Osteoblast (primary cell): Measurements from ENCODE around the gene SNX27. TPM values are rescaled to one million over a fixed set of nuclear protein-coding genes. Genes with fewer than 3 reads are reported as not detected.

Experiments
- DNase-seq: peaks from one replicate; pipeline ENCODE4 v3.0.0; 2011; ENCODE audit warnings: low spot score, mixed read lengths; ENCODE audit not compliant: insufficient read length; ENCODE audit errors: missing footprints
- H2AFZ ChIP-seq: 2 replicates; pipeline ENCODE4 v1.6.0; 2011; ENCODE audit warnings: mild to moderate bottlenecking, low read length
- H3K27ac ChIP-seq: 2 replicates; pipeline ENCODE4 v1.5.1; 2011; ENCODE audit warnings: mild to moderate bottlenecking, low read depth, low read length, moderate library complexity
- H3K27me3 ChIP-seq: 2 replicates; pipeline ENCODE4 v1.6.0; 2012; ENCODE audit warnings: mild to moderate bottlenecking, control low read depth, inconsistent platforms, low read length, moderate library complexity; ENCODE audit not compliant: insufficient read depth
- H3K36me3 ChIP-seq: 2 replicates; pipeline ENCODE4 v1.5.1; 2011; ENCODE audit warnings: mild to moderate bottlenecking, low read length, control low read depth, moderate library complexity; ENCODE audit not compliant: insufficient read depth
- H3K4me1 ChIP-seq: 2 replicates; pipeline ENCODE4 v1.5.1; 2011; ENCODE audit warnings: mild to moderate bottlenecking, low read length, control low read depth, moderate library complexity; ENCODE audit not compliant: insufficient read depth
- H3K4me2 ChIP-seq: 2 replicates; pipeline ENCODE4 v1.6.0; 2011; ENCODE audit warnings: mild to moderate bottlenecking, low read length; ENCODE audit not compliant: insufficient read depth
- H3K4me3 ChIP-seq: fragments of 200-600 bp; sonication (generic); 3 replicates; pipeline ENCODE4 v1.5.1; 2012; ENCODE audit warnings: mild to moderate bottlenecking, low read length, inconsistent platforms; ENCODE audit not compliant: insufficient read depth
- H3K79me2 ChIP-seq: 2 replicates; pipeline ENCODE4 v1.6.0; 2012; ENCODE audit warnings: mild to moderate bottlenecking, low read length, control low read depth, inconsistent platforms; ENCODE audit not compliant: insufficient read depth
- H3K9me3 ChIP-seq: 2 replicates; pipeline ENCODE4 v1.5.1; 2011; ENCODE audit warnings: low read depth, low read length, control low read depth
- H4K20me1 ChIP-seq: 2 replicates; pipeline ENCODE4 v1.6.0; 2012; ENCODE audit warnings: mild to moderate bottlenecking, low read length, control low read depth; ENCODE audit not compliant: insufficient read depth
- CTCF ChIP-seq: IDR thresholded peaks from 2 replicates; pipeline ENCODE4 v1.5.1; 2011; ENCODE audit warnings: mild to moderate bottlenecking, low read depth, low read length, moderate library complexity; ENCODE audit errors: extremely low read depth
- total RNA-seq: library from RNA; depleted of rRNA; stranded (reverse); fragments of >200 nt; gene quantifications from 2 replicates; pipeline ENCODE4 v1.2.3, GENCODE V29; 2012

The SNX27 gene
- total RNA-seq, 1 donor: 23.5 TPM

GRCh38 chr1:151704246-151704645 is 92.4 kb downstream of the SNX27 start:
- Histone ChIP-seq H3K36me3 (peaks cover 6% of the 10 kb centered on the region), H3K4me1 (no peaks in the 10 kb centered on the region), H3K9me3 (no peaks in the 10 kb centered on the region), H3K4me2 (no peak overlapping the region), H4K20me1 (no peaks in the 10 kb centered on the region), H3K79me2 (no peaks in the 10 kb centered on the region), H3K4me3 (no peak overlapping the region), H3K27ac (no peak overlapping the region), H3K27me3 (no peaks in the 10 kb centered on the region), H2AFZ (no peak overlapping the region)
- DNase-seq: peak; percentile 51
- TF ChIP-seq CTCF: no peak

- DNase-seq: peak; percentile 35
- peaks cover 3% of the 10 kb centered on the region for H3K36me3 ChIP-seq
- H2AFZ ChIP-seq: no peak overlapping the region
- H3K4me3 ChIP-seq: no peak overlapping the region
- no peaks in the 10 kb centered on the region for H3K79me2 ChIP-seq
- no peaks in the 10 kb centered on the region for H3K9me3 ChIP-seq
- TF ChIP-seq CTCF: no peak
- H3K27me3 ChIP-seq: no peaks in the 10 kb centered on the region
- no peak overlapping the region for H3K4me2 ChIP-seq
- H3K4me1 ChIP-seq: no peaks in the 10 kb centered on the region
- no peaks in the 10 kb centered on the region for H4K20me1 ChIP-seq
- no peak overlapping the region for H3K27ac ChIP-seq
These were observed 93.3 kb downstream of the SNX27 start for GRCh38 chr1:151705146-151705545.

GRCh38 chr1:151705753-151706463 is 94.1 kb downstream of the SNX27 start:
- no peak overlapping the region for H3K27ac ChIP-seq
- DNase-seq: peak; percentile 76
- H2AFZ ChIP-seq: no peak overlapping the region
- no peaks in the 10 kb centered on the region for H3K79me2 ChIP-seq
- H3K27me3 ChIP-seq: peaks cover 4% of the 10 kb centered on the region
- no peaks in the 10 kb centered on the region for H3K9me3 ChIP-seq
- H4K20me1 ChIP-seq: no peaks in the 10 kb centered on the region
- no peak for TF ChIP-seq CTCF
- H3K4me3 ChIP-seq: no peak overlapping the region
- no peak overlapping the region for H3K4me2 ChIP-seq
- H3K4me1 ChIP-seq: no peaks in the 10 kb centered on the region
- peaks cover 3% of the 10 kb centered on the region for H3K36me3 ChIP-seq

GRCh38 chr1:151706464-151707415 is 94.9 kb downstream of the SNX27 start:
- H2AFZ ChIP-seq: no peak overlapping the region
- H3K4me1 ChIP-seq: no peaks in the 10 kb centered on the region
- H3K27me3 ChIP-seq: peaks cover 6% of the 10 kb centered on the region
- H4K20me1 ChIP-seq: no peaks in the 10 kb centered on the region
- no peak overlapping the region for H3K4me3 ChIP-seq
- TF ChIP-seq CTCF: no peak
- no peak overlapping the region for H3K4me2 ChIP-seq
- H3K9me3 ChIP-seq: no peaks in the 10 kb centered on the region
- peak; percentile 62 for DNase-seq
- no peaks in the 10 kb centered on the region for H3K79me2 ChIP-seq
- no peak overlapping the region for H3K27ac ChIP-seq
- H3K36me3 ChIP-seq: no peaks in the 10 kb centered on the region
